ENCODE results near the gene PNP.

DNA sequence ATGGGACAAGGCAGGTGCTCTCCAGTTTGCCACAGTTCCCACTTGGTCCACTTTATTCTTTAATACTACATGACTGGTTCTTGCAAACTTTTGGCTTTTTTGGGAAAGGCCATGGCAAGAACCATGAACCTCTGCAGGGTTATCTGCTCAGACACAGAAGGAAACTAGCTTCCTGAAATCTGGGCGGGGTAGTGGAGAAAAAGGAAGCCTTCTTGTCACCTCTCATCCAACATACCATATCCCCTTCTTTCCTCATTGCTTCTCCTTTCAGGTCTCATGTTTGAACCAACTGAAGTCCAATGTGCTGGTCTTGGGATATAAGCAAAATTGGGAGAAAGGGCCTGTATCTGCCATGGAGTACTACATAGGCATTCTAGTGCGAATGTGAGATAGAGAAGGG is 27.7 kb upstream of the PNP start:
- TF ChIP-seq, protein P1, sequence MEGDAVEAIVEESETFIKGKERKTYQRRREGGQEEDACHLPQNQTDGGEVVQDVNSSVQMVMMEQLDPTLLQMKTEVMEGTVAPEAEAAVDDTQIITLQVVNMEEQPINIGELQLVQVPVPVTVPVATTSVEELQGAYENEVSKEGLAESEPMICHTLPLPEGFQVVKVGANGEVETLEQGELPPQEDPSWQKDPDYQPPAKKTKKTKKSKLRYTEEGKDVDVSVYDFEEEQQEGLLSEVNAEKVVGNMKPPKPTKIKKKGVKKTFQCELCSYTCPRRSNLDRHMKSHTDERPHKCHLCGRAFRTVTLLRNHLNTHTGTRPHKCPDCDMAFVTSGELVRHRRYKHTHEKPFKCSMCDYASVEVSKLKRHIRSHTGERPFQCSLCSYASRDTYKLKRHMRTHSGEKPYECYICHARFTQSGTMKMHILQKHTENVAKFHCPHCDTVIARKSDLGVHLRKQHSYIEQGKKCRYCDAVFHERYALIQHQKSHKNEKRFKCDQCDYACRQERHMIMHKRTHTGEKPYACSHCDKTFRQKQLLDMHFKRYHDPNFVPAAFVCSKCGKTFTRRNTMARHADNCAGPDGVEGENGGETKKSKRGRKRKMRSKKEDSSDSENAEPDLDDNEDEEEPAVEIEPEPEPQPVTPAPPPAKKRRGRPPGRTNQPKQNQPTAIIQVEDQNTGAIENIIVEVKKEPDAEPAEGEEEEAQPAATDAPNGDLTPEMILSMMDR (IDR thresholded peaks at IDR 0.05 in 4 of 5, conservative IDR thresholded peaks at IDR 0.05 in 1 of 5) = no peak
- TF ChIP-seq POLR2A (IDR thresholded peaks at IDR 0.05) = no peak

Measured in gastrocnemius medialis (tissue), 4 donors.